ENCODE results near the gene SCGN.

SCGN gene, protein sequence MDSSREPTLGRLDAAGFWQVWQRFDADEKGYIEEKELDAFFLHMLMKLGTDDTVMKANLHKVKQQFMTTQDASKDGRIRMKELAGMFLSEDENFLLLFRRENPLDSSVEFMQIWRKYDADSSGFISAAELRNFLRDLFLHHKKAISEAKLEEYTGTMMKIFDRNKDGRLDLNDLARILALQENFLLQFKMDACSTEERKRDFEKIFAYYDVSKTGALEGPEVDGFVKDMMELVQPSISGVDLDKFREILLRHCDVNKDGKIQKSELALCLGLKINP

DNA sequence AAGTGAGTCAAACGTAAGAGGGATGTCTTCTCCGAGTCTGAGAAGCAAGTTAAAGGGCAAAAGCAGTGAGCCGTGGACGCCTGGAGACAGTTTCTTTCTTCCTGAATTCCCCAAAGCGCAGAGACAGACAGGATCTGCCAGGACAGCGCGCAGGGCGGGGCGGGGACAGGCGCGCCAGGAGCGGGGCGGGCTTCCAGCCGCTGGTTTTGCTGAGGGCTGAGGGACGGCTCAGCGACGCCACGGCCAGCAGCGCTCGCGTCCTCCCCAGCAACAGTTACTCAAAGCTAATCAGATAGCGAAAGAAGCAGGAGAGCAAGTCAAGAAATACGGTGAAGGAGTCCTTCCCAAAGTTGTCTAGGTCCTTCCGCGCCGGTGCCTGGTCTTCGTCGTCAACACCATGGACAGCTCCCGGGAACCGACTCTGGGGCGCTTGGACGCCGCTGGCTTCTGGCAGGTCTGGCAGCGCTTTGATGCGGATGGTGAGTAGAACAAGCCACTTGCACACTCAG is at the start of gene SCGN:
Gene SCGN, plus strand, starts transcription at position 209 of the 509 bp plus-strand sequence. Its CDS starts 189 bp downstream, at position 398.
- peak; percentile 53 for DNase-seq (ENCODE audit: low read depth)

DNA sequence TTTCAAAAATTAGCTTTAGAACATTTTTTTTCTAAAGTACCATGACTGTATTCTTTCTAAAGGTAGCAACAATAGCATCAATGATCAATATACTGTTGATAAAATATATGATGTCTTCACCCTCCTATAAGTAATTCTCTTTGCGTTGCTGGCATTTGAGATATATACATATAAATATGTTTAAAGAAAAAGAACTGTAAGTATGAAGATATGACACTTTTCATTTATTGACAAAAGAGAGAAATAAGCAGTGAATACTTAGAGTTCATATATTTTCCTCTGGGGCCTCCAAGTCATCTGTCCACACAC is 49.4 kb upstream of the SCGN start:
- DNase-seq (ENCODE audit: low read depth) = no peak

DNA sequence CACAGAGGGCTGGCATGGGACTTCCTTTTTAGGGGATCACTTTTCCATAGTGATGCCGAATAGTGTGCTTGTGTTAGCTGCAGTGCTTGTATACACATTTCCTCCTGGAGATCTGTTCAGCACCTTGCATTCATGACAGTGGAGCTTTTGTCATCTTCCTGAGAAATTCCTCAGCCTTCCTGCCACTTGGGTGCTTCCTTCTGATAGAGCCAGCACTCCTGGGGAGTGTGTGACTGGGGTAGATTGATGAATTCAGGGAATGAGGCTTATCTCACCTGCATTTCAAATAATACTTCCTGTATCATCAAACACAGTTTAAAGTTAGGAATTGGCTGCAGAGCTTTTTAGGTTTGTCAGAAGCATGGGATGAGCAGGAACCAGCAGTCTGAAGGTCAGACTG is 48.8 kb upstream of the SCGN start:
- no peak for DNase-seq (ENCODE audit: low read depth)

DNA sequence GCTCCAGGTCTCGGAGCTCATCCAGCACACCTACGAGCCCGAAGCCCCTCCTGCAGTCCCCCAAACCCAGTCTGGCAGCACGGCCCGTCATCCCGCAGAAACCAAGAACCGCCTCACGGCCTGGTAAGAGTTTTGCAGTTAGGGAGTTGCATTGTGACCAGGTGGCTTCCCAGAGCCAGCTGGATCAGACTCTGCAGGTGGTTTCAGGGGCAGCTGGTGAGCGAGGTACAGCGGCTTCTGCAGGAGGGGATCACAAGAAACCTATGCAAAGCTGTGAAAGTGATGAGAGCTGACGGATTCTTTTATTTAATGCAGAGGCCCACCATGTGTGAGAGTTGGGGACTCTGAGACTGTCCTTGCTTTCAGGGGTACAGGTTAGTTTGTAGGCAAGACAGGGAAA is 45.9 kb upstream of the SCGN start:
- no peak for DNase-seq (ENCODE audit: low read depth)

- no peak for DNase-seq (ENCODE audit: low read depth)
Observed at GRCh38 chr6:25608558-25609174, 43.3 kb upstream of the SCGN start.

DNA sequence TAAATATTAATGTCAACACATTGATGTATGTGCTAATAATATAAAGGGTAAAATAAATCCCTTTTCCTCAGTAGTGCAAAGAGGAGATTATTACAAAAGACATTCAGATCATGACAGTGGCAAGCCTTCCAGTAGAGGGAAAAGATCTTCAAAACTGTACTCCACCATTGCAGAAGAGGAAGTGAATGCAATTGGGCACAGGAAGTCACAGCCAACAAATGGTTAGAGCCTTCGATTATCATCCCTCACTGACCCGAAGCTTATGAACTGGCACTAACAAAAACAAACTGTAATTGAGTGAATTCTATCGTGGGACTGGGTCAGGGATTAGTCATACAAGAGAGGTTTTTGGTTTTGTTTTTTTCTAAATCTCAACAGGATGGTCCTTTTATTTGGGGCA is 39.3 kb upstream of the SCGN start:
- DNase-seq (ENCODE audit: low read depth) = no peak

DNA sequence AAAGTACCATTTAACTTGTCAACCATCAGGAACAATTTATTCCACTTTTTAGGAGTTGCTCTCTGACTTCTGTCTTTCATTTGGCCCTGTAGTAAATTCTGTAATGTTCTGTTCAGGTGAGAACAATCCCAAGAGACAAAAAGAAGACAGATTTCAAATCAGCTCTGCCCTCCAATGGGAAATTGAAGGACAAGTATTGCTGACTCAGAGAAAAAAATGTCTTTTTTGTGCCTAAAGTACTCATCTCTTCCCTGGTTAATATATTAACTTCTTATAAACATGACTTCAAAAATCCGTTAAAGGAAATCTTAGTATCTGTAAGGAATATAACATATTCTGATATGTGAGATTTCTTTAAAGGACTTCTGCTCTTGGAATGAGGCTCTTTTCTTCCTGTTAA is 38.6 kb upstream of the SCGN start:
- DNase-seq (ENCODE audit: low read depth) = no peak

DNA sequence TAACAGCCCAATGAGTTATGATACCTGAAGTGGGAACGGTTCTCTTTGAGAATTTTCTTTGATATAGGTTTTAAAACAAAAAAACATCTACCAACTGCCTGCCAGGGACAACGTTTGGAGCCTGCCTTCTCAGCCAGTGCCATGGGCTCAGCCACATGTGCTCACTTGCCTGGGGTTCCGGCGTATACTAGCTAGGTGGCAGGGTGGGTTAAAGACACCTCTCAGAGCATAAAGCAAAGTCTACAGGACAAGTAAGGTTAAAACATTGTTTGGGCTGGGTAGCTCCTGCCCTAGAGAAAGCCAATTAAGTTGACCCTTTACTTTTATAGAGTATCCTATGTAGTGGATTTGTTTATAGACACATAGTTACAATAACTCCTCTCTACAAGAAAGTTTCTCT is 38.0 kb upstream of the SCGN start:
- DNase-seq (ENCODE audit: low read depth) = no peak

- no peak for DNase-seq (ENCODE audit: low read depth)
Observed at GRCh38 chr6:25615471-25615870, 36.5 kb upstream of the SCGN start.

GRCh38 chr6:25617997-25618396 is 34.0 kb upstream of the SCGN start:
- DNase-seq (ENCODE audit: low read depth) = no peak

- DNase-seq (ENCODE audit: low read depth) = no peak
Observed at GRCh38 chr6:25619217-25619616, 32.8 kb upstream of the SCGN start.

DNA sequence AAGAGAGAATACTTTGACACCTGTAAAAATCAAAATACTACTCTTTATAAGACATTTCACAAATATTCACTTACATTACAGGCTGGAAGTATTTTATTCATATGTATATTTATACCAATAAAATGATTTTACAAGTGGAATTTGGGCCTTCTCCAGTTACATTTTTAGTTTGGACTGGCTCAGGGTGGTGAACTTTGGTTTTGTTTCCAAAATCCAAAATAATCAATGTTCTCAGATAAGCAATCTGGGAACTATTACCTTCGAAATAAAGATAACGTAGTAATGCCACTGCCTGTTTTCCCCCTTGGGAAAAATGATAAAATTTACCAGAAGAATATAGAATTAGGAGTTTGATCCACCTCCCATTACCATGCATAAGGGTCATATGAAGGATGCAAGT is 31.6 kb upstream of the SCGN start:
- DNase-seq (ENCODE audit: low read depth) = no peak

DNA sequence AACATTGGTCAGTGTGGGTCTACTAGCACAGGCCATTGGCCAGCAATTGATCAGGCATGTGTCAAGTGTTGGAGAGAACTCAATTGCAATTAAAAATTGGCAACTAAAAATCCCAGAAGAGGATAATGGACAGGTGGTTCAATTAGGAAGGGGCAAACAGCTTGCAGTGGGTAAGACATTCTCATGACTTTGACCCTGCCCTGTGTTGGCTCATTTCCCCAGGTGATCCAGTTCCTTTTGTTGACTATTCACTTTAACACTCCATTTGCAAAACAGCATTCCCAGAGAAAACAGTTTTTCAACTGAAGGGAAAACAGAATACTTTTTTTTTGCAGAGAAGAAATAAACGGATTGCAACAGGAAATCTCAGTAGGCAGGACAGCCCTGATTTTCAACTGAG is 28.9 kb upstream of the SCGN start:
- DNase-seq (ENCODE audit: low read depth) = no peak

GRCh38 chr6:25623879-25624278 is 28.1 kb upstream of the SCGN start:
- DNase-seq (ENCODE audit: low read depth) = no peak

- DNase-seq (ENCODE audit: low read depth) = no peak
Observed at GRCh38 chr6:25627001-25627400, 25.0 kb upstream of the SCGN start.

DNA sequence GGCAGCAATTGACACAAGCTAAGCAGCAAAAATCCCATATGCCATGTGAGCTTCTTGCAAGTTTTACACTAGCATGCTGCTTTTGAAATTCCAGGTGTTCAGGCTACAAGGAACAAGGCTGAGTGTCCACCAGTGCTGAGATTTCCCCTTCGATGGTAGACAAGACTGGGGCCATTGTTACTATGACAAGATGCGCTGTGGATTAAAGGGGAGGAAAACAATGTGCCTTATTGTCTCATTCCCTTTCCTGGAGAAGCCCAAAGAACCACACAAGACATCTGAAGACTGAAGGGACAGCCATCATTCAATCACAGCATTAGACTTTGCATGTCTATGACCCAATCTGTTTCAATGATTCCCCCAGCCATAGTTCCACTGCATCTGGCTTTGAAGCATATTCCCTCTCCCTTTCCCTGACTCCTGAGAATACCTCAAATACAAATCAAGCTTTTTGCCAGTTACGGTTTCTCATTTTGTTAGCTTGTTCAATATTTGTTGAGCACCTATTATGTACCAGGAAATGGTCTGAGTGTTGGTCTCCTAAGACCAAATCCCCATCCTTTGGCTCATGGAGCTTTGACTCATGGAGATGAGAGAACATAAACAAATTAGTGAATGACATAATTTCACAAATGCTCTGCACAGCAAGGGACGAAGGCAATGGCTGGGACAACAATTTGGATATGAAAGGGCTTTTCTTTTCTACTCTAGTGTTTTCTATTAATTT is 23.4 kb upstream of the SCGN start:
- no peak for DNase-seq (ENCODE audit: low read depth)

GRCh38 chr6:25629198-25629576 is 22.8 kb upstream of the SCGN start:
- no peak for DNase-seq (ENCODE audit: low read depth)

DNA sequence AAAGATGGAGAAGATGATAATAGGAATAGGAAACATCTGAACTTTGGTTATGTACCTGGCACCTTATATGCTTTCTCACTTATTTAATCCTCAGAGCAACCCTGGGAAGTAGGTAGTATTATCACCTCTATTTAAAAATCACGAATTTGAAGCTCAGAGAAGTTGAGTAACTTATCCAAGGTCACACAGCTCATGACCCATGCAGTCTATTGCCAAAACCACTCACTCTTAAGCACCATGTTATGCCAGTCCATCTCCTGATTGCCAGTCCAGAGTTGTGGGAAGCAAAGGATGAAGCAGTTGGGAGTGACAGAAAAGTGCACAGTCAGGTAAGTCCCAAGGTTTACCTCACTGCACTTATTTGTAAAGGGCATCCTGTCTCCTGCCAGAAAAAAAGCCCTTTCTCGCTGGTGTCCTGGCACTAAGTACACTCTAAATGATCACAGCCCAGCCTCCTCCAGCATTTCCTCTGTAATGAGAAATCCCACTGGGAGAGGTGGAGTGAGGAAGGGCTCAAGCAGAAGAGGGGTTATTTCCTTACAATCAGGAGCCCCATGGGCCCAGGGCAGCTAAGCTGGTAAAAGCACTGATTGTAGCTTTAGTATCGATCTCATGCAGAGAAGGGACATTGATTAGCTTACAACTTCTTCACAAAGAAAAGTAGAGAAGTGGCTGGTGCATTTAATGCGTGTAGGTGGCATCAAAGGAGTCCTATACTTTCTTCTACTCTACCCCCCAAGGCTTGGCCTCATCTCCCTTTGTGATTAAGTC is 21.3 kb upstream of the SCGN start:
- DNase-seq (ENCODE audit: low read depth) = no peak

DNA sequence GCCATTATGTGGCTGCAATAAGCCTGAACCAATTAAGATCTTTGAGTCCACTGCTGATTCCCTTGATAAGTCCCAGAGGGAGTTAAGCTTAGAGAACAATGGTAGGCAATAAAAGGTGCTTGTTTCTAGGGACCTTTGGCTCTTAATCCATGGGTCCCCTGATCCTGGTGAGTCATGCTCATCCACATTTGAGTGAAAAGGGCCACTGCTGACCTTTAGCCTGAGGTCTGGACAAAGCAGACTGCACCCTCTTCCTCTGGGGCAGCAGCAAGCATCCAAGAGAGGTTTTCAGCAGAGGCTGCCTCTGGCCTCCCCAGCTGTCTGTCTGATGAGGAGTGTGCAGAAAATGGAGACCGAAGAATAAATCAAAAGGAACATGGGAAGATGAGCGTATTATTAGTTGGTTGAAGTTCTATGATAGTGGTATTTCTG is 16.1 kb upstream of the SCGN start:
- DNase-seq (ENCODE audit: low read depth) = no peak

GRCh38 chr6:25637211-25637610 is 14.8 kb upstream of the SCGN start:
- DNase-seq (ENCODE audit: low read depth) = no peak

DNA sequence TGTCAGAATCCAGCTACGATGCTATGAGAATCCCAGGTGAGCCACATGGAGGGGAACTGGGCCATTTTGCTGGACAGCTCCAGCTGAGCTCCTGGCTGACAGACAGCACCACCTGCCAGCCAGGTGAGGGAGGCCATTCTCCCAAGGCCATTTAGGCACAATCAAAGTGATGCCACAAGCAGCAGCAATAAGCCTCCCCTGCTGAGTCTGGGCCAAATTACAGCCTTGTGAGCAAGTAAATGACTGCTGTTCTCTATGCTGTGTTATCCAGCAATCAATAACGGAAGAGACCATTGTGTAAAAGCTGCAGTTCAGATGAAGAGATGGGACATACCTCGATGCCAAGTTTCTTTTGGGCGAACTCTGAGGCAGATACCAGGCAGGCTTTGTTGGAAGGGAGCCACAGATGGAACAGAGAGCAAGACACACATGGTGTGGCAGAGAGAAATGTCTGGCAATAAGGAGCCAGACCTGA is 14.0 kb upstream of the SCGN start:
- DNase-seq (ENCODE audit: low read depth) = no peak

GRCh38 chr6:25639653-25640052 is 12.4 kb upstream of the SCGN start:
- DNase-seq (ENCODE audit: low read depth) = no peak

- DNase-seq (ENCODE audit: low read depth) = no peak
Observed at GRCh38 chr6:25640446-25640845, 11.6 kb upstream of the SCGN start.
